ENCODE measurements around the gene SCN3B.

Gene SCN3B

GRCh38 chr11:123695231-123695630, 40.8 kb upstream of the SCN3B start:
- in situ Hi-C loops (cut with HindIII; ENCODE audit: low sequenced_read_pairs) = no loop called here
- H3K4me3 ChIP-seq (ENCODE audit: low read depth, low read length) = no peak overlapping the region
- DNase-seq (ENCODE audit: low read depth) = no peak
- TF ChIP-seq, protein P1, sequence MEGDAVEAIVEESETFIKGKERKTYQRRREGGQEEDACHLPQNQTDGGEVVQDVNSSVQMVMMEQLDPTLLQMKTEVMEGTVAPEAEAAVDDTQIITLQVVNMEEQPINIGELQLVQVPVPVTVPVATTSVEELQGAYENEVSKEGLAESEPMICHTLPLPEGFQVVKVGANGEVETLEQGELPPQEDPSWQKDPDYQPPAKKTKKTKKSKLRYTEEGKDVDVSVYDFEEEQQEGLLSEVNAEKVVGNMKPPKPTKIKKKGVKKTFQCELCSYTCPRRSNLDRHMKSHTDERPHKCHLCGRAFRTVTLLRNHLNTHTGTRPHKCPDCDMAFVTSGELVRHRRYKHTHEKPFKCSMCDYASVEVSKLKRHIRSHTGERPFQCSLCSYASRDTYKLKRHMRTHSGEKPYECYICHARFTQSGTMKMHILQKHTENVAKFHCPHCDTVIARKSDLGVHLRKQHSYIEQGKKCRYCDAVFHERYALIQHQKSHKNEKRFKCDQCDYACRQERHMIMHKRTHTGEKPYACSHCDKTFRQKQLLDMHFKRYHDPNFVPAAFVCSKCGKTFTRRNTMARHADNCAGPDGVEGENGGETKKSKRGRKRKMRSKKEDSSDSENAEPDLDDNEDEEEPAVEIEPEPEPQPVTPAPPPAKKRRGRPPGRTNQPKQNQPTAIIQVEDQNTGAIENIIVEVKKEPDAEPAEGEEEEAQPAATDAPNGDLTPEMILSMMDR (IDR thresholded peaks at IDR 0.05; ENCODE audit: low read depth, low read length, missing control alignments) = no peak

DNA sequence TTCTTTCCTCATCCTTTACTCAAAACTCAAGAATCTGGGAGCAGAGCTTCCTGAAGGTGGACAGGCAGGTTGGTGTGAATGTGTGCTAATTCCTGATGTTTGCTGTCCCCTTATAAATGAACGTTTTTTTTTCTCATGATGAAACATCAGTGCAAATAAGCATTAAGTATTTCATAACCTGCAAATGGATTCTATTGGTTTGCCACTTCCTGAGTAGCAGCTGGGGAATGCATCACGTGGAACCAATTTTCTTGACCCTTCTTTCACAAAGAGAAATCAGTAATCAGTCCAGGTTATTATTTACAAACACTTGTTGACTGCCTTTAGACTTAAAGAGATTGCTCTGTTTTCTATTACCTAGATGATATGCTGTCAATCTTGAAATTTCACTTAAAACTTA, 40.1 kb upstream of the SCN3B start:
- in situ Hi-C loops (cut with HindIII; ENCODE audit: low sequenced_read_pairs) = no loop called here
- no peak for DNase-seq (ENCODE audit: low read depth)
- TF ChIP-seq, protein P1 (IDR thresholded peaks at IDR 0.05; ENCODE audit: low read depth, low read length, missing control alignments) = no peak
- no peak overlapping the region for H3K4me3 ChIP-seq (ENCODE audit: low read depth, low read length)

DNA sequence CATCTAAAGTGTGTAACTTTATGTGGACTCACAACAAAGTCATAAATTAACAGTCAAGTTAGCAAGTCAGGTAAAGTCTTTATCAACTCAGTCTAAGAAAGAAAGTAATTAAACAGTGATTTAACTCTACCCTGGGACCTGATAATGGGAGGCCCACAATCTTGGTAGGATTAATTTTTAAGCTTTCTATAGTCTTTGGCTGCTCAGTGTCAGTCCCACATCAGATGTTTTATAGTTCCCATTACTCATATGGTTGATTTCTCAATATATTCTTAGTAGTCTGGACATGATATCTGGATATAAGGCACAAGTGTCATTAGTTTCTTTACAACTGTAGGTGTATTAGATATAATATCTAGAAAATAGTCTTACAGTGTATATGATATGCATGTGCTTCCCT, 38.5 kb upstream of the SCN3B start:
- no peak overlapping the region for H3K4me3 ChIP-seq (ENCODE audit: low read depth, low read length)
- in situ Hi-C loops (cut with HindIII; ENCODE audit: low sequenced_read_pairs) = no loop called here
- no peak for DNase-seq (ENCODE audit: low read depth)
- TF ChIP-seq, protein P1 (IDR thresholded peaks at IDR 0.05; ENCODE audit: low read depth, low read length, missing control alignments) = no peak

DNA sequence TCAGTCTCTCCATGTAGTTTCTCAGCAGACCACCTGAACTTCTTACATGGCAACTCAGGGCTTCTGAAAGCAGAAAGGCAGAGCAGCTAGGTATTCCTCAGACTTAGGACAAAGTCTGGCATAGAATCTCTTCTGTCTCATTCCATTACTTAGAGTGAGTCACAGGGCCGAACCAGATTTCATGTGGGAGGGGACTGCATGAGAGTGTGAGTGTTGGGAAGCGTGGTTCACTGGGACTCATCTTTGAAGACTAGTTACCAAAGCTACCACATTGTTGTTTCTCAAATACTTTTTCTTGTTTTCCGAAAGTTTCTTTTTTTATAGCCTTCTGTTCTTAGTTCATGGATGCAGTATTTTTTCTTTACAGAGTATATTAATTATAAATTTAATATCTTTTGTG, 36.1 kb upstream of the SCN3B start:
- DNase-seq (ENCODE audit: low read depth) = no peak
- TF ChIP-seq, protein P1 (IDR thresholded peaks at IDR 0.05; ENCODE audit: low read depth, low read length, missing control alignments) = no peak
- H3K4me3 ChIP-seq (ENCODE audit: low read depth, low read length) = no peak overlapping the region
- in situ Hi-C loops (cut with HindIII; ENCODE audit: low sequenced_read_pairs) = no loop called here

- TF ChIP-seq, protein P1 (IDR thresholded peaks at IDR 0.05; ENCODE audit: low read depth, low read length, missing control alignments) = no peak
- H3K4me3 ChIP-seq (ENCODE audit: low read depth, low read length) = no peak overlapping the region
- no peak for DNase-seq (ENCODE audit: low read depth)
- in situ Hi-C loops (cut with HindIII; ENCODE audit: low sequenced_read_pairs) = no loop called here
Measured at GRCh38 chr11:123684601-123685000, 30.2 kb upstream of the SCN3B start.

- TF ChIP-seq, protein P1 (IDR thresholded peaks at IDR 0.05; ENCODE audit: low read depth, low read length, missing control alignments) = no peak
- no peak for DNase-seq (ENCODE audit: low read depth)
- no peak overlapping the region for H3K4me3 ChIP-seq (ENCODE audit: low read depth, low read length)
- in situ Hi-C loops (cut with HindIII; ENCODE audit: low sequenced_read_pairs) = no loop called here
Measured at GRCh38 chr11:123683428-123684170, 29.2 kb upstream of the SCN3B start.
